H1 (cell line): ENCODE results near the gene GPSM1.

ENCODE experiments used
- ATF2 ChIP-seq: IDR thresholded peaks from 2 replicates; pipeline ENCODE4 v1.6.1; 2012; ENCODE audit warnings: low read length, inconsistent platforms
- CTCF ChIP-seq, 3 experiments: IDR thresholded peaks; 1 replicate in 2 of 3; 2 replicates in 1 of 3; pipeline versions ENCODE4 v1.5.1 to v1.6.1; 2011; ENCODE audit warnings: low read length in 3 of 3, mild to moderate bottlenecking in 3 of 3, inconsistent platforms in 2 of 3, low read depth in 1 of 3, moderate library complexity in 1 of 3; ENCODE audit not compliant: insufficient read depth in 1 of 3; ENCODE audit errors: control extremely low read depth in 1 of 3
- RAD21 ChIP-seq, 2 experiments: IDR thresholded peaks in 1 of 2; conservative IDR thresholded peaks in 1 of 2; 2 replicates each; pipeline ENCODE4 v1.6.1; 2011; ENCODE audit warnings: low read depth in 2 of 2, low read length in 2 of 2, improper control_type of control experiment in 1 of 2, inconsistent platforms in 1 of 2, mild to moderate bottlenecking in 1 of 2, moderate library complexity in 1 of 2
- SIX5 ChIP-seq: IDR thresholded peaks from 2 replicates; pipeline ENCODE4 v1.6.1; 2011; ENCODE audit warnings: mild to moderate bottlenecking, low read depth, low read length
- SP1 ChIP-seq: IDR thresholded peaks from 2 replicates; pipeline ENCODE4 v1.6.1; 2011; ENCODE audit warnings: low read depth, low read length
- TAF7 ChIP-seq: optimal IDR thresholded peaks from 2 replicates; pipeline ENCODE3; 2011; ENCODE audit warnings: low read depth, mild to moderate bottlenecking, inconsistent platforms, low read length, moderate library complexity, borderline replicate concordance
- YY1 ChIP-seq: IDR thresholded peaks from 2 replicates; pipeline ENCODE4 v1.6.1; 2011; ENCODE audit warnings: low read depth, mild to moderate bottlenecking, low read length

GRCh38 chr9:136305804-136306203 is 21.5 kb upstream of the GPSM1 start:
- TF ChIP-seq SIX5: no peak
- TF ChIP-seq RAD21 (IDR thresholded peaks at IDR 0.05 in 1 of 2, conservative IDR thresholded peaks at IDR 0.05 in 1 of 2; ENCODE audit: low read depth in 2 of 2, low read length in 2 of 2): no peak
- no peak for TF ChIP-seq TAF7
- no peak for TF ChIP-seq CTCF (IDR thresholded peaks at IDR 0.05; ENCODE audit: control extremely low read depth in 1 of 3, insufficient read depth in 1 of 3, low read depth in 1 of 3, low read length in 3 of 3)
- no peak for TF ChIP-seq ATF2
- TF ChIP-seq SP1: no peak
- no peak for TF ChIP-seq YY1
